PFSK-1 (cell line): ENCODE measurements around the gene PDCD4.

Source experiments
- FOXP2 ChIP-seq: optimal IDR thresholded peaks from 2 replicates; pipeline ENCODE3; 2011; ENCODE audit warnings: borderline replicate concordance, control low read depth, inconsistent platforms; ENCODE audit not compliant: insufficient read depth; ENCODE audit errors: extremely low read length, extremely low read depth
- POLR2AphosphoS5 ChIP-seq: IDR thresholded peaks from 2 replicates; pipeline ENCODE4 v1.6.1; 2012; ENCODE audit warnings: low read depth, mild to moderate bottlenecking, control low read depth, low read length, moderate library complexity
- SIN3A ChIP-seq: IDR thresholded peaks from 2 replicates; pipeline ENCODE4 v1.6.1; 2012; ENCODE audit warnings: mild to moderate bottlenecking, low read length, moderate library complexity, borderline replicate concordance; ENCODE audit not compliant: insufficient read depth
- TAF1 ChIP-seq: IDR thresholded peaks from 2 replicates; pipeline ENCODE4 v1.6.1; 2012; ENCODE audit warnings: low read length, control low read depth, borderline replicate concordance; ENCODE audit not compliant: insufficient read depth
- TF ChIP-seq, protein P1 (sequence below), 2 experiments: IDR thresholded peaks; 2 replicates each; pipeline versions ENCODE4 v1.6.1 to v1.8.0; 2011 to 2012; ENCODE audit warnings: low read depth in 2 of 2, low read length in 2 of 2, control low read depth in 1 of 2, inconsistent platforms in 1 of 2, mild to moderate bottlenecking in 1 of 2, moderate library complexity in 1 of 2; ENCODE audit not compliant: insufficient read depth in 1 of 2

The PDCD4 gene

DNA sequence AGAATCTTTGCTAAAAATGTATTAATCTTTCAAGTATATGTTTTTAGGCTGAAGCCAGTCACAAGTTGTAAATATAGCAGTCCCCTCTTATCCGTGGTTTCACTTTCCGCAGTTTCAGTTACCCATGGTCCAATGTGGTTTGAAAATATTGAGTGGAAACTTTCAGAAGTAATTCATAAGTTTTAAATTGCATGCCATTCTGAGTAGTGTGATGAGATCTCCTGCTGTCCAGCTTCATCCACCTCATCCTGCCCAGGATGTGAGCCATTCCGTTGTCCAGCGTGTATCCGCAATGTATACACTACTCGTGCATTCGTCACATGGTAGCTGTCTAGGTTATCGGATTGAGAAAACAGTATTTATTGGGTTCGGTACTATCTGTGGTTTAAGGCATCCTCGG is 12.2 kb downstream of the PDCD4 start:
- TF ChIP-seq SIN3A (no peak), TAF1 (no peak), FOXP2 (no peak), POLR2AphosphoS5 (no peak)
- TF ChIP-seq, protein P1, sequence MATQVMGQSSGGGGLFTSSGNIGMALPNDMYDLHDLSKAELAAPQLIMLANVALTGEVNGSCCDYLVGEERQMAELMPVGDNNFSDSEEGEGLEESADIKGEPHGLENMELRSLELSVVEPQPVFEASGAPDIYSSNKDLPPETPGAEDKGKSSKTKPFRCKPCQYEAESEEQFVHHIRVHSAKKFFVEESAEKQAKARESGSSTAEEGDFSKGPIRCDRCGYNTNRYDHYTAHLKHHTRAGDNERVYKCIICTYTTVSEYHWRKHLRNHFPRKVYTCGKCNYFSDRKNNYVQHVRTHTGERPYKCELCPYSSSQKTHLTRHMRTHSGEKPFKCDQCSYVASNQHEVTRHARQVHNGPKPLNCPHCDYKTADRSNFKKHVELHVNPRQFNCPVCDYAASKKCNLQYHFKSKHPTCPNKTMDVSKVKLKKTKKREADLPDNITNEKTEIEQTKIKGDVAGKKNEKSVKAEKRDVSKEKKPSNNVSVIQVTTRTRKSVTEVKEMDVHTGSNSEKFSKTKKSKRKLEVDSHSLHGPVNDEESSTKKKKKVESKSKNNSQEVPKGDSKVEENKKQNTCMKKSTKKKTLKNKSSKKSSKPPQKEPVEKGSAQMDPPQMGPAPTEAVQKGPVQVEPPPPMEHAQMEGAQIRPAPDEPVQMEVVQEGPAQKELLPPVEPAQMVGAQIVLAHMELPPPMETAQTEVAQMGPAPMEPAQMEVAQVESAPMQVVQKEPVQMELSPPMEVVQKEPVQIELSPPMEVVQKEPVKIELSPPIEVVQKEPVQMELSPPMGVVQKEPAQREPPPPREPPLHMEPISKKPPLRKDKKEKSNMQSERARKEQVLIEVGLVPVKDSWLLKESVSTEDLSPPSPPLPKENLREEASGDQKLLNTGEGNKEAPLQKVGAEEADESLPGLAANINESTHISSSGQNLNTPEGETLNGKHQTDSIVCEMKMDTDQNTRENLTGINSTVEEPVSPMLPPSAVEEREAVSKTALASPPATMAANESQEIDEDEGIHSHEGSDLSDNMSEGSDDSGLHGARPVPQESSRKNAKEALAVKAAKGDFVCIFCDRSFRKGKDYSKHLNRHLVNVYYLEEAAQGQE (IDR thresholded peaks at IDR 0.05; ENCODE audit: insufficient read depth in 1 of 2, low read depth in 2 of 2, low read length in 2 of 2), result no peak

DNA sequence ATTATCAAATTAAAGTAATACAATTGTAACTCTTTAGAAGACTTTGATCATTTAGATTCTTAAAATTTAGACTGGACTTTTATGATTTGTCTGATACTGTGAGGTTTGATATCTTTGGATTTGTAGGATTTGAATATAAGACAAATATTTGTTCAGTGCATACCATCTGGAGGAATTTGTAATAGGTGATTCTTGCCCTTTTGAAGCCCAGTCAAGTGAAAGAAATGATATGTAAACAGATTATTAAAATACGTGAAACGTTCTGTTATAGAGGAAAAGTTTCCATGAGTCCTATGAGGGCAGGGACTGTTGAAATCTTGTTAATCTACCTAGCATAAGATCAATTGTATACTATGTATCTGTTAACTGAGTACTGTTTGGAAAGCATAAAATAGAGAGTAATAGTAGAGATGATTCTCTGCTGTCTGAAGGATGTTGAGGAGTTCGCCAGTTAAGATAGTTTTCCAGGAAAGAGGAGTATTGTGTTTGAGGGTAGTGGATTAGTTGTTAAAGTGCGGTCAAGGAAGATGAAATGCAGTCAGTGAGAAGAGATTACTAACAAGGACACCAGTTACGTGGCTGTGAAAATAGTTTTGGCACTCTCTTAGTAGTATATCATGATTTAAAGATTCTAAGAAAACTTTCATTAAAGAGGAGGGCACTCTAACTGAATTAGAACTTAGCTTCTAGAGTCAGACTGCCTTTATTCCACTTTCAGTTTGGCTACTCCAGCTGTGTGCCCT is 14.4 kb downstream of the PDCD4 start:
- no peak for TF ChIP-seq FOXP2
- TF ChIP-seq TAF1, result no peak
- no peak for TF ChIP-seq SIN3A
- TF ChIP-seq POLR2AphosphoS5, result no peak
- TF ChIP-seq, protein P1 (IDR thresholded peaks at IDR 0.05; ENCODE audit: insufficient read depth in 1 of 2, low read depth in 2 of 2, low read length in 2 of 2), result no peak

DNA sequence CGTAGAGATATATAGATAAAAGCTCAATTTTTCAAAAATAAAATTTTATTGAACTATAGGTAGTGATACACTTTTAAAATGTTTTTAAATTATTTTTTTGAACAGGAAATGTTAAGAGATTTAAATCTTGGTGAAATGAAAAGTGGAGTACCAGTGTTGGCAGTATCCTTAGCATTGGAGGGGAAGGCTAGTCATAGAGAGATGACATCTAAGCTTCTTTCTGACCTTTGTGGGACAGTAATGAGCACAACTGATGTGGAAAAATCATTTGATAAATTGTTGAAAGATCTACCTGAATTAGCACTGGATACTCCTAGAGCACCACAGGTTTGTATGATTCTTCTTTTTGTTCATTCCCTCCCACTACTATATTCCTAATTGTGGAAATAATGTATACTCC is 15.8 kb downstream of the PDCD4 start:
- TF ChIP-seq POLR2AphosphoS5 (no peak), FOXP2 (no peak), SIN3A (no peak), TAF1 (no peak)
- TF ChIP-seq, protein P1 (IDR thresholded peaks at IDR 0.05; ENCODE audit: insufficient read depth in 1 of 2, low read depth in 2 of 2, low read length in 2 of 2), result no peak

DNA sequence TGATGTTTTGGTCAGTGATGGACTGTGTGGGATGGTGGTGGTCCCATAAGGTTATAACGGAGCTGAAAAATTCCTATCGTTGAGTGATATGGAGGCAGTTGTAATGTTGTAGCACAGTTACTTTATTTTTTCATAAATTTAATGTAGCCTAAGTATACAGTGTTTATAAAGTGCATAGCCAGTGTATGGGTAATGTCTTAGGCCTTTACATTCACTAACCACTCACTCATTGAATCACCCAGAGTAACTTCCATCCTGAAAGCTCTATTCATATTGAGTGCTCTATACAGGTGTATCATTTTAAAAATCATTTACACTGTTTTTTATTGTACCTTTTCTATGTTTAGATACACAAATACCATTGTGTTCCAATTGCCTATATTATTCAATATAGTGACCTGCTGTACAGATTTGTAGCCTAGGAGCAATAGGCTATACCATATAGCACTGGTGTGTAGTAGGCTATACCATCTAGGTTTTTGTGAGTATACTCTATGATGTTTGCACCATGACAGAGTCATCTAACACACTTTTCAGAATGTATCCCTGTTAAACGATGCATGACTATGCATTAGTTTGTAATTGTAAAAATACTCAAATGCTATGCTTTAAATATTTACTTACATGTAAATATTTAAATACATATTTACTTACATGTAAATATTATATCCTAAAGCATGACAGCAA is 21.0 kb downstream of the PDCD4 start:
- TF ChIP-seq SIN3A (no peak), TAF1 (no peak), FOXP2 (no peak)
- TF ChIP-seq, protein P1 (IDR thresholded peaks at IDR 0.05; ENCODE audit: insufficient read depth in 1 of 2, low read depth in 2 of 2, low read length in 2 of 2), result no peak
